ENCODE data around the gene RAB15.

DNA sequence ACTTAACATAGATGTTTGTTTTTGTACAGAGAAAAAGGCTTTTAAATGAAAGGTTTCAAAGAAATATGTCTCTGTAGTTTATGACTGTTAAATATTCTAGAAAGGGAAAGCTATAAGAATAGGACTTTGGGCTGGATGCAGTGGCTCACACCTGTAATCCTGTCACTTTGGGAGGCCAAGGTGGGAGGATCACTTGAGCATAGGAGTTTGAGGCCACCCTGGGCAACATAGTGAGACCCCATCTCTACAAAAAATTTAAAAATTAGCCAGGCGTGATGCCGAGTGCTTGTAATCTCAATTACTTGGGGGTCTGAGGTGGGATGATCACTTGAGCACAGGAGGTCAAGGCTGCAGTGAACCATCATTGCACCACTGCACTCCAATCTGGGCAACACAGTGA lies 41.0 kb downstream of the RAB15 start:
- TF ChIP-seq POLR2A (IDR thresholded peaks at IDR 0.05) (no peak), POLR2AphosphoS5 (IDR thresholded peaks at IDR 0.05) (no peak)

Measured in breast epithelium (tissue), 3 donors.